WTC11 (cell line): Measurements from ENCODE around the gene DNTT. TPM values are rescaled to one million over a fixed set of nuclear protein-coding genes. Genes with fewer than 3 reads are reported as not detected.

ENCODE experiments used
- ATAC-seq: fragments of 200-7000 bp; cut with Tn5 transposase; 2 replicates; pipeline ENCODE4 v1.10.0; 2021; ENCODE audit warnings: mild to moderate bottlenecking, moderate library complexity
- CTCF ChIA-PET: fragments of 300-600 bp; sonication (Branson Sonifier 250); formaldehyde crosslinking; loops from one replicate; lab custom pipeline; 2021; ENCODE audit warnings: antibody characterized with exemption; lab: Charles Lee
- POLR2A ChIA-PET: fragments of 350-600 bp; sonication (Branson Sonifier 250); formaldehyde crosslinking; loops from one replicate; lab custom pipeline; 2021; ENCODE audit warnings: antibody characterized with exemption; lab: Charles Lee
- DNase-seq: peaks from one replicate; pipeline ENCODE4 v3.0.0; 2021; ENCODE audit warnings: low spot score
- H3K27ac Mint-ChIP-seq: 2 replicates; pipeline ENCODE4 v1.8.0; 2021; ENCODE audit warnings: mixed read lengths
- H3K27me3 Mint-ChIP-seq: 2 replicates; pipeline ENCODE4 v1.8.0; 2021; ENCODE audit warnings: low read depth, mild to moderate bottlenecking, moderate library complexity, mixed read lengths
- H3K36me3 Mint-ChIP-seq: 2 replicates; pipeline ENCODE4 v1.8.0; 2021; ENCODE audit warnings: mixed read lengths
- H3K4me1 Mint-ChIP-seq: 2 replicates; pipeline ENCODE4 v1.8.0; 2022; ENCODE audit warnings: mixed read lengths
- H3K4me3 Mint-ChIP-seq: 2 replicates; pipeline ENCODE4 v1.8.0; 2021; ENCODE audit warnings: mild to moderate bottlenecking, moderate library complexity, mixed read lengths
- H3K9me3 Mint-ChIP-seq: 2 replicates; pipeline ENCODE4 v1.8.0; 2021; ENCODE audit warnings: mixed read lengths
- CREM ChIP-seq: sonication (generic); formaldehyde crosslinking; IDR thresholded peaks from 2 replicates; pipeline ENCODE4 v1.8.1; 2022; ENCODE audit warnings: mild to moderate bottlenecking, missing genetic modification reagents, moderate library complexity
- ELF4 ChIP-seq: sonication (generic); formaldehyde crosslinking; IDR thresholded peaks from 2 replicates; pipeline ENCODE4 v1.8.1; 2022; ENCODE audit warnings: low read depth, mild to moderate bottlenecking, moderate library complexity, missing genetic modification reagents
- ETV6 ChIP-seq: sonication (generic); formaldehyde crosslinking; IDR thresholded peaks from 2 replicates; pipeline ENCODE4 v1.8.1; 2022; ENCODE audit warnings: mild to moderate bottlenecking, missing genetic modification reagents
- FOXJ3 ChIP-seq: sonication (generic); formaldehyde crosslinking; IDR thresholded peaks from 2 replicates; pipeline ENCODE4 v1.9.0; 2021; ENCODE audit warnings: missing genetic modification reagents, mild to moderate bottlenecking, borderline replicate concordance
- FOXP1 ChIP-seq: sonication (generic); formaldehyde crosslinking; IDR thresholded peaks from 2 replicates; pipeline ENCODE4 v1.8.0; 2022; ENCODE audit warnings: missing genetic modification reagents, mild to moderate bottlenecking, moderate library complexity, borderline replicate concordance
- NFYB ChIP-seq: sonication (generic); formaldehyde crosslinking; conservative IDR thresholded peaks from 2 replicates; pipeline ENCODE4 v1.8.0; 2022; ENCODE audit warnings: low read depth, missing genetic modification reagents
- PRRX2 ChIP-seq: fragments of 250-450 bp; sonication (Bioruptor Pico); IDR thresholded peaks from 2 replicates; pipeline ENCODE4 v1.8.0; 2021; ENCODE audit warnings: mild to moderate bottlenecking
- RELA ChIP-seq: sonication (generic); formaldehyde crosslinking; IDR thresholded peaks from 2 replicates; pipeline ENCODE4 v1.8.1; 2022; ENCODE audit warnings: missing genetic modification reagents, mild to moderate bottlenecking, borderline replicate concordance
- SMAD4 ChIP-seq: sonication (generic); formaldehyde crosslinking; IDR thresholded peaks from 2 replicates; pipeline ENCODE4 v1.8.0; 2022; ENCODE audit warnings: mild to moderate bottlenecking, missing genetic modification reagents
- TCF7 ChIP-seq: sonication (generic); formaldehyde crosslinking; IDR thresholded peaks from 2 replicates; pipeline ENCODE4 v1.8.0; 2022; ENCODE audit warnings: mild to moderate bottlenecking, low read depth, missing genetic modification reagents, moderate library complexity
- TEAD4 ChIP-seq: sonication (generic); formaldehyde crosslinking; IDR thresholded peaks from 2 replicates; pipeline ENCODE4 v1.8.0; 2022; ENCODE audit warnings: mild to moderate bottlenecking, missing genetic modification reagents
- ZBTB43 ChIP-seq: sonication (generic); formaldehyde crosslinking; IDR thresholded peaks from 2 replicates; pipeline ENCODE4 v1.8.1; 2023; ENCODE audit warnings: mild to moderate bottlenecking, missing genetic modification reagents
- ZNF138 ChIP-seq: sonication (generic); formaldehyde crosslinking; conservative IDR thresholded peaks from 2 replicates; pipeline ENCODE4 v1.8.1; 2022; ENCODE audit warnings: mild to moderate bottlenecking, moderate library complexity, missing genetic modification reagents
- ZNF317 ChIP-seq: sonication (generic); formaldehyde crosslinking; IDR thresholded peaks from 2 replicates; pipeline ENCODE4 v1.8.1; 2023; ENCODE audit warnings: low read depth, mild to moderate bottlenecking, moderate library complexity, missing genetic modification reagents, borderline replicate concordance
- ZNF416 ChIP-seq: fragments of 250-450 bp; sonication (Bioruptor Pico); IDR thresholded peaks from 2 replicates; pipeline ENCODE4 v1.9.0; 2021; ENCODE audit warnings: mild to moderate bottlenecking, inconsistent platforms
- ZNF532 ChIP-seq: fragments of 250-450 bp; sonication (Bioruptor Pico); IDR thresholded peaks from 2 replicates; pipeline ENCODE4 v1.9.0; 2021; ENCODE audit warnings: mild to moderate bottlenecking, borderline replicate concordance
- total RNA-seq: library from RNA; stranded (reverse); gene quantifications from 3 replicates; pipeline ENCODE4 v1.2.3, GENCODE V29; 2021
- TF ChIP-seq, protein P1 (sequence below): sonication (generic); formaldehyde crosslinking; conservative IDR thresholded peaks from 2 replicates; pipeline ENCODE4 v1.8.1; 2023; ENCODE audit warnings: mild to moderate bottlenecking, low read depth, missing genetic modification reagents, moderate library complexity
- TF ChIP-seq, protein P2 (sequence below): sonication (generic); formaldehyde crosslinking; IDR thresholded peaks from 2 replicates; pipeline ENCODE4 v1.8.0; 2022; ENCODE audit warnings: mild to moderate bottlenecking, missing genetic modification reagents
- TF ChIP-seq, protein P3 (sequence below): sonication (generic); formaldehyde crosslinking; IDR thresholded peaks from 2 replicates; pipeline ENCODE4 v1.8.1; 2022; ENCODE audit warnings: missing genetic modification reagents, borderline replicate concordance

Gene DNTT
- total RNA-seq, 1 experiment from 2014 or later, result not detected

- TF ChIP-seq ETV6 (CRISPR knock-in tag) (no peak), ZNF416 (CRISPR knock-in tag) (no peak), FOXP1 (CRISPR knock-in tag) (no peak), FOXJ3 (no peak), ZBTB43 (no peak), SMAD4 (CRISPR knock-in tag) (no peak), CREM (no peak), TEAD4 (no peak)
- TF ChIP-seq, protein P1, sequence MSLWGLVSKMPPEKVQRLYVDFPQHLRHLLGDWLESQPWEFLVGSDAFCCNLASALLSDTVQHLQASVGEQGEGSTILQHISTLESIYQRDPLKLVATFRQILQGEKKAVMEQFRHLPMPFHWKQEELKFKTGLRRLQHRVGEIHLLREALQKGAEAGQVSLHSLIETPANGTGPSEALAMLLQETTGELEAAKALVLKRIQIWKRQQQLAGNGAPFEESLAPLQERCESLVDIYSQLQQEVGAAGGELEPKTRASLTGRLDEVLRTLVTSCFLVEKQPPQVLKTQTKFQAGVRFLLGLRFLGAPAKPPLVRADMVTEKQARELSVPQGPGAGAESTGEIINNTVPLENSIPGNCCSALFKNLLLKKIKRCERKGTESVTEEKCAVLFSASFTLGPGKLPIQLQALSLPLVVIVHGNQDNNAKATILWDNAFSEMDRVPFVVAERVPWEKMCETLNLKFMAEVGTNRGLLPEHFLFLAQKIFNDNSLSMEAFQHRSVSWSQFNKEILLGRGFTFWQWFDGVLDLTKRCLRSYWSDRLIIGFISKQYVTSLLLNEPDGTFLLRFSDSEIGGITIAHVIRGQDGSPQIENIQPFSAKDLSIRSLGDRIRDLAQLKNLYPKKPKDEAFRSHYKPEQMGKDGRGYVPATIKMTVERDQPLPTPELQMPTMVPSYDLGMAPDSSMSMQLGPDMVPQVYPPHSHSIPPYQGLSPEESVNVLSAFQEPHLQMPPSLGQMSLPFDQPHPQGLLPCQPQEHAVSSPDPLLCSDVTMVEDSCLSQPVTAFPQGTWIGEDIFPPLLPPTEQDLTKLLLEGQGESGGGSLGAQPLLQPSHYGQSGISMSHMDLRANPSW, result no peak
- TF ChIP-seq, protein P2, sequence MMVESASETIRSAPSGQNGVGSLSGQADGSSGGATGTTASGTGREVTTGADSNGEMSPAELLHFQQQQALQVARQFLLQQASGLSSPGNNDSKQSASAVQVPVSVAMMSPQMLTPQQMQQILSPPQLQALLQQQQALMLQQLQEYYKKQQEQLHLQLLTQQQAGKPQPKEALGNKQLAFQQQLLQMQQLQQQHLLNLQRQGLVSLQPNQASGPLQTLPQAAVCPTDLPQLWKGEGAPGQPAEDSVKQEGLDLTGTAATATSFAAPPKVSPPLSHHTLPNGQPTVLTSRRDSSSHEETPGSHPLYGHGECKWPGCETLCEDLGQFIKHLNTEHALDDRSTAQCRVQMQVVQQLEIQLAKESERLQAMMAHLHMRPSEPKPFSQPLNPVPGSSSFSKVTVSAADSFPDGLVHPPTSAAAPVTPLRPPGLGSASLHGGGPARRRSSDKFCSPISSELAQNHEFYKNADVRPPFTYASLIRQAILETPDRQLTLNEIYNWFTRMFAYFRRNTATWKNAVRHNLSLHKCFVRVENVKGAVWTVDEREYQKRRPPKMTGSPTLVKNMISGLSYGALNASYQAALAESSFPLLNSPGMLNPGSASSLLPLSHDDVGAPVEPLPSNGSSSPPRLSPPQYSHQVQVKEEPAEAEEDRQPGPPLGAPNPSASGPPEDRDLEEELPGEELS, result no peak
- Mint-ChIP-seq H3K9me3 (no peaks in the 10 kb centered on the region; the same call in 1 of the 2 replicates), H3K27ac (no peak overlapping the region), H3K36me3 (no peaks in the 10 kb centered on the region; the same call in 1 of the 2 replicates), H3K4me3 (no peak overlapping the region), H3K4me1 (peaks cover 13% of the 10 kb centered on the region), H3K27me3 (no peaks in the 10 kb centered on the region; the same call in 1 of the 2 replicates)
- ChIA-PET POLR2A (no interaction called here), CTCF (interaction anchor here (0.9 to 3.7 kb wide), 7 partner anchors 14 to 157 kb away, joined by 3 to 31 read pairs (median 4); partner anchors contain the start of gene TLL2)
- ATAC-seq (no peak), DNase-seq (no peak)
These were observed 52.9 kb downstream of the DNTT start for GRCh38 chr10:96357038-96357620.

DNA sequence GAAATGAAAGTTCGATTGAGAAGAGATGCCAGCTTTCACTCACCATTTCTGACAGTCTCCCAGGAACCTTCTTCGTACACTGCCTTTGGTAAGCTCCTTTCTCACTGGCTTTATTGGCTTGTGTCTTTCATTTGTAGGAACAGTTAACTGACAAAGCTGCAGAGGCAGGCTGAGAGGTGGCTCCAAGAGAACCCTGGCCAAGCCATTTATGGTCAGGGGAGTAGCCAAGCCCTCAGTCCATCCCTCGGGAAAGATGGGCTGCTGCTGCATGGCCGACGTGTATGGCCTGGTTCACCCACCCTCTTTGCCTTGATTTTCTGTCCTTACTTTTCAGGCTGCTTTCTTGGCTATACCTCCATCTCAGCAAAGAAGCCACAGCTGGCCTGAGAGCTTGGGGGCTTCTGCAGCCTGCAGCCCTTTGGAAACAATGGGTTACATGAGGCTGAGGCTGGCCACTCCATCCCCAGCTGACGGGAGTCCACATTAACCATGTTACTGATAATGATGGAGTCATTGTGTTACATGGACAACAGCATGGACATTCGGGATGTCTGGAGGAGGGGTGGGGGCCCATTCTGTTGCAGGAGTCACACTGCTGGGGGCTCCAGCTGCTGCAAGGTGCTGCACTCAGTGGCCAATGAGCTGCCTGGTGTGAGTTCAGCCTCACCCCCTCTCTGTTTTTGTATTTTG, 54.8 kb downstream of the DNTT start, which contains the start of gene OPALIN:
OPALIN (minus strand) TSS at position 152 of the 690 bp plus-strand sequence; CDS start at position 46, 106 bp downstream.
- DNase-seq, result no peak
- Mint-ChIP-seq H3K4me1 (peaks cover 5% of the 10 kb centered on the region; the same call in 1 of the 2 replicates), H3K27me3 (no peaks in the 10 kb centered on the region; the same call in 1 of the 2 replicates), H3K36me3 (no peaks in the 10 kb centered on the region; the same call in 1 of the 2 replicates), H3K9me3 (peaks cover 2% of the 10 kb centered on the region; the same call in 1 of the 2 replicates), H3K4me3 (no peak within 1 kb of the TSS), H3K27ac (no peak within 1 kb of the TSS)
- ChIA-PET POLR2A (no interaction called here), CTCF (interaction anchor here (0.9 to 3.7 kb wide), 3 partner anchors 12 to 130 kb away, joined by 3 to 31 read pairs (median 4); no protein-coding TSS in a partner anchor)
- ATAC-seq, result no peak
- TF ChIP-seq ETV6 (CRISPR knock-in tag) (no peak), ZNF416 (CRISPR knock-in tag) (no peak), NFYB (CRISPR knock-in tag) (no peak), RELA (CRISPR knock-in tag) (no peak), TCF7 (no peak), PRRX2 (CRISPR knock-in tag) (no peak), TEAD4 (no peak), FOXP1 (CRISPR knock-in tag) (no peak), ZNF532 (CRISPR knock-in tag) (no peak), ELF4 (CRISPR knock-in tag) (no peak), ZNF138 (CRISPR knock-in tag) (no peak), ZNF317 (CRISPR knock-in tag) (no peak)
- TF ChIP-seq, protein P3, sequence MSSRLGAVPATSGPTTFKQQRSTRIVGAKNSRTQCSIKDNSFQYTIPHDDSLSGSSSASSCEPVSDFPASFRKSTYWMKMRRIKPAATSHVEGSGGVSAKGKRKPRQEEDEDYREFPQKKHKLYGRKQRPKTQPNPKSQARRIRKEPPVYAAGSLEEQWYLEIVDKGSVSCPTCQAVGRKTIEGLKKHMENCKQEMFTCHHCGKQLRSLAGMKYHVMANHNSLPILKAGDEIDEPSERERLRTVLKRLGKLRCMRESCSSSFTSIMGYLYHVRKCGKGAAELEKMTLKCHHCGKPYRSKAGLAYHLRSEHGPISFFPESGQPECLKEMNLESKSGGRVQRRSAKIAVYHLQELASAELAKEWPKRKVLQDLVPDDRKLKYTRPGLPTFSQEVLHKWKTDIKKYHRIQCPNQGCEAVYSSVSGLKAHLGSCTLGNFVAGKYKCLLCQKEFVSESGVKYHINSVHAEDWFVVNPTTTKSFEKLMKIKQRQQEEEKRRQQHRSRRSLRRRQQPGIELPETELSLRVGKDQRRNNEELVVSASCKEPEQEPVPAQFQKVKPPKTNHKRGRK (CRISPR knock-in tag), result no peak
